OCI-LY3 (cell line): ENCODE results near the gene SPEN.

Source experiments
- CTCF ChIP-seq: fragments of 200-600, 300-600 bp; sonication (generic); IDR thresholded peaks from 2 replicates; pipeline ENCODE4 v1.5.1; 2014; ENCODE audit warnings: antibody characterized with exemption, low read length, low read depth
- EZH2phosphoT487 ChIP-seq: fragments of 200-600 bp; shearing (Covaris generic); IDR thresholded peaks from 2 replicates; pipeline ENCODE4 v1.6.1; 2018; ENCODE audit warnings: antibody characterized with exemption, mixed run types, low read depth

- TF ChIP-seq CTCF = no peak
- TF ChIP-seq EZH2phosphoT487 = no peak
Observed at GRCh38 chr1:15937146-15937545, 89.6 kb downstream of the SPEN start.
